Activated T-cell treated with anti-CD3 and anti-CD28 coated beads, Interleukin-2, amount 50 U/mL, for 24 hours (primary cell): ENCODE measurements around the gene SMIM10.
A peak's percentile ranks its signal among the peaks of the same experiment; 100 is the strongest.
"Not testable (repeated sequence)": the region's sequence is repeated elsewhere in the genome, so short reads cannot be mapped to it uniquely, and the experiment has no call there.

Experiments
- DNase-seq: peaks from one replicate; pipeline ENCODE4 v3.0.0-alpha.2; 2020
- H3K27ac Mint-ChIP-seq: 2 replicates; pipeline ENCODE4 v1.8.0; 2020; ENCODE audit warnings: mild to moderate bottlenecking, mixed read lengths
- H3K27me3 Mint-ChIP-seq: 2 replicates; pipeline ENCODE4 v1.8.0; 2020; ENCODE audit warnings: mixed read lengths
- H3K36me3 Mint-ChIP-seq: 2 replicates; pipeline ENCODE4 v1.8.0; 2020; ENCODE audit warnings: low read depth, mixed read lengths
- H3K4me1 Mint-ChIP-seq: 2 replicates; pipeline ENCODE4 v1.8.0; 2020; ENCODE audit warnings: low read depth, mixed read lengths
- H3K4me3 Mint-ChIP-seq: 2 replicates; pipeline ENCODE4 v1.8.0; 2020; ENCODE audit warnings: mild to moderate bottlenecking, moderate library complexity, mixed read lengths
- H3K9me3 Mint-ChIP-seq: 2 replicates; pipeline ENCODE4 v1.8.0; 2020; ENCODE audit warnings: mixed read lengths

Gene SMIM10

GRCh38 chrX:134990801-134991481 lies at the start of gene SMIM10:
Gene SMIM10, plus strand, starts transcription at chrX:134990991. Its CDS starts 105 bp downstream, at chrX:134991096.
- Mint-ChIP-seq H3K4me1 (peaks cover 14% of the 10 kb centered on the region), H3K4me3 (peak within 1 kb of the TSS; percentile 77), H3K9me3 (no peaks in the 10 kb centered on the region), H3K36me3 (no peaks in the 10 kb centered on the region), H3K27me3 (peaks cover 49% of the 10 kb centered on the region), H3K27ac (peak within 1 kb of the TSS; percentile 91)
- DNase-seq, result peak; percentile 60

GRCh38 chrX:134946364-134946763 lies 44.4 kb upstream of the SMIM10 start:
- not testable (repeated sequence) for H3K4me1 Mint-ChIP-seq, DNase-seq, H3K27ac Mint-ChIP-seq, H3K4me3 Mint-ChIP-seq, H3K9me3 Mint-ChIP-seq, H3K36me3 Mint-ChIP-seq
- H3K27me3 Mint-ChIP-seq, result peaks cover 21% of the 10 kb centered on the region

- DNase-seq, result no peak
- H3K36me3 Mint-ChIP-seq, result no peaks in the 10 kb centered on the region
- H3K4me3 Mint-ChIP-seq, result no peak overlapping the region
- H3K27ac Mint-ChIP-seq, result no peak overlapping the region
- H3K27me3 Mint-ChIP-seq, result peaks cover 24% of the 10 kb centered on the region
- no peaks in the 10 kb centered on the region for H3K9me3 Mint-ChIP-seq
- no peaks in the 10 kb centered on the region for H3K4me1 Mint-ChIP-seq
These were observed 42.2 kb upstream of the SMIM10 start for GRCh38 chrX:134948333-134949241.

- Mint-ChIP-seq H3K27ac (no peak overlapping the region), H3K4me3 (no peak overlapping the region), H3K4me1 (no peaks in the 10 kb centered on the region), H3K27me3 (peaks cover 18% of the 10 kb centered on the region), H3K9me3 (no peaks in the 10 kb centered on the region), H3K36me3 (no peaks in the 10 kb centered on the region)
- DNase-seq, result no peak
These were observed 41.5 kb upstream of the SMIM10 start for GRCh38 chrX:134949271-134949670.

- no peaks in the 10 kb centered on the region for H3K36me3 Mint-ChIP-seq
- no peak overlapping the region for H3K27ac Mint-ChIP-seq
- H3K9me3 Mint-ChIP-seq, result no peaks in the 10 kb centered on the region
- no peaks in the 10 kb centered on the region for H3K4me1 Mint-ChIP-seq
- H3K27me3 Mint-ChIP-seq, result peaks cover 33% of the 10 kb centered on the region
- H3K4me3 Mint-ChIP-seq, result no peak overlapping the region
- DNase-seq, result no peak
These were observed 33.0 kb upstream of the SMIM10 start for GRCh38 chrX:134957836-134958235.

- DNase-seq, H3K36me3 Mint-ChIP-seq, H3K4me3 Mint-ChIP-seq, H3K4me1 Mint-ChIP-seq, H3K9me3 Mint-ChIP-seq, H3K27ac Mint-ChIP-seq: not testable (repeated sequence)
- H3K27me3 Mint-ChIP-seq, result peaks cover 46% of the 10 kb centered on the region
These were observed 30.4 kb upstream of the SMIM10 start for GRCh38 chrX:134960366-134960765.

- DNase-seq, result no peak
These were observed 27.8 kb upstream of the SMIM10 start for GRCh38 chrX:134963041-134963440.

GRCh38 chrX:134969726-134970125 lies 21.1 kb upstream of the SMIM10 start:
- Mint-ChIP-seq H3K9me3 (no peaks in the 10 kb centered on the region), H3K27me3 (peaks cover 26% of the 10 kb centered on the region), H3K4me1 (no peaks in the 10 kb centered on the region), H3K27ac (no peak overlapping the region), H3K36me3 (no peaks in the 10 kb centered on the region), H3K4me3 (no peak overlapping the region)
- no peak for DNase-seq

More at GRCh38 chrX:134963041-134963440, 27.8 kb upstream of the SMIM10 start:
- H3K36me3 Mint-ChIP-seq, result no peaks in the 10 kb centered on the region
- H3K4me3 Mint-ChIP-seq, result no peak overlapping the region
- peaks cover 36% of the 10 kb centered on the region for H3K27me3 Mint-ChIP-seq
- no peaks in the 10 kb centered on the region for H3K9me3 Mint-ChIP-seq
- no peak overlapping the region for H3K27ac Mint-ChIP-seq
- H3K4me1 Mint-ChIP-seq, result no peaks in the 10 kb centered on the region

- no peaks in the 10 kb centered on the region for H3K9me3 Mint-ChIP-seq
- no peak overlapping the region for H3K27ac Mint-ChIP-seq
- H3K4me3 Mint-ChIP-seq, result no peak overlapping the region
- H3K4me1 Mint-ChIP-seq, result no peaks in the 10 kb centered on the region
- H3K36me3 Mint-ChIP-seq, result no peaks in the 10 kb centered on the region
- no peak for DNase-seq
- H3K27me3 Mint-ChIP-seq, result peaks cover 38% of the 10 kb centered on the region
These were observed 18.9 kb upstream of the SMIM10 start for GRCh38 chrX:134971926-134972325.

GRCh38 chrX:134975516-134975915 lies 15.3 kb upstream of the SMIM10 start:
- Mint-ChIP-seq H3K4me3 (no peak overlapping the region), H3K9me3 (no peaks in the 10 kb centered on the region), H3K27me3 (peaks cover 46% of the 10 kb centered on the region), H3K36me3 (no peaks in the 10 kb centered on the region), H3K27ac (no peak overlapping the region), H3K4me1 (no peaks in the 10 kb centered on the region)
- DNase-seq, result no peak

- peaks cover 51% of the 10 kb centered on the region for H3K27me3 Mint-ChIP-seq
- H3K4me3 Mint-ChIP-seq, result no peak overlapping the region
- no peak overlapping the region for H3K27ac Mint-ChIP-seq
- no peak for DNase-seq
- no peaks in the 10 kb centered on the region for H3K36me3 Mint-ChIP-seq
- H3K9me3 Mint-ChIP-seq, result no peaks in the 10 kb centered on the region
- no peaks in the 10 kb centered on the region for H3K4me1 Mint-ChIP-seq
These were observed 8.9 kb upstream of the SMIM10 start for GRCh38 chrX:134981910-134982309.

- Mint-ChIP-seq H3K36me3 (no peaks in the 10 kb centered on the region), H3K9me3 (no peaks in the 10 kb centered on the region), H3K4me1 (no peaks in the 10 kb centered on the region), H3K27me3 (peaks cover 46% of the 10 kb centered on the region), H3K4me3 (no peak overlapping the region), H3K27ac (no peak overlapping the region)
- DNase-seq, result no peak
These were observed 8.0 kb upstream of the SMIM10 start for GRCh38 chrX:134982748-134983147.

GRCh38 chrX:134985479-134985878 lies 5.3 kb upstream of the SMIM10 start:
- Mint-ChIP-seq H3K4me3 (no peak overlapping the region), H3K4me1 (peaks cover 5% of the 10 kb centered on the region), H3K36me3 (no peaks in the 10 kb centered on the region), H3K9me3 (no peaks in the 10 kb centered on the region), H3K27me3 (peaks cover 58% of the 10 kb centered on the region), H3K27ac (no peak overlapping the region)
- no peak for DNase-seq

GRCh38 chrX:134990475-134990800 lies 353 bp upstream of the SMIM10 start:
- H3K27me3 Mint-ChIP-seq, result peaks cover 49% of the 10 kb centered on the region
- no peak overlapping the region for H3K27ac Mint-ChIP-seq
- DNase-seq, result no peak
- peaks cover 14% of the 10 kb centered on the region for H3K4me1 Mint-ChIP-seq
- no peaks in the 10 kb centered on the region for H3K9me3 Mint-ChIP-seq
- no peaks in the 10 kb centered on the region for H3K36me3 Mint-ChIP-seq
- H3K4me3 Mint-ChIP-seq, result peak overlapping the region; percentile 77

- Mint-ChIP-seq H3K4me3 (no peak overlapping the region), H3K4me1 (no peaks in the 10 kb centered on the region), H3K27ac (no peak overlapping the region), H3K27me3 (peaks cover 31% of the 10 kb centered on the region), H3K9me3 (no peaks in the 10 kb centered on the region), H3K36me3 (no peaks in the 10 kb centered on the region)
- DNase-seq, result no peak
These were observed 6.9 kb downstream of the SMIM10 start for GRCh38 chrX:134997646-134998045.
